ENCODE measurements around the gene CAV1.
A peak's percentile ranks its signal among the peaks of the same experiment; 100 is the strongest.
"Not testable (repeated sequence)": the region's sequence is repeated elsewhere in the genome, so short reads cannot be mapped to it uniquely, and the experiment has no call there.

Gene CAV1

GRCh38 chr7:116582806-116583444, 58.1 kb downstream of the CAV1 start:
- no peak for DNase-seq (ENCODE audit: low spot score)
- no peak for TF ChIP-seq CTCF (IDR thresholded peaks at IDR 0.05; ENCODE audit: extremely low read depth, missing control alignments)

- no peak for TF ChIP-seq CTCF (IDR thresholded peaks at IDR 0.05; ENCODE audit: extremely low read depth, missing control alignments)
- DNase-seq (ENCODE audit: low spot score), result peak; percentile 70
Measured at GRCh38 chr7:116583653-116584052, 58.8 kb downstream of the CAV1 start.

- no peak for TF ChIP-seq CTCF (IDR thresholded peaks at IDR 0.05; ENCODE audit: extremely low read depth, missing control alignments)
Measured at GRCh38 chr7:116584721-116585120, 59.9 kb downstream of the CAV1 start.

GRCh38 chr7:116585392-116585791, 60.6 kb downstream of the CAV1 start:
- TF ChIP-seq CTCF (IDR thresholded peaks at IDR 0.05; ENCODE audit: extremely low read depth, missing control alignments), result no peak
- no peak for DNase-seq (ENCODE audit: low spot score)

More at GRCh38 chr7:116584721-116585120, 59.9 kb downstream of the CAV1 start:
- DNase-seq (ENCODE audit: low spot score), result no peak

GRCh38 chr7:116585967-116586366, 61.1 kb downstream of the CAV1 start:
- DNase-seq (ENCODE audit: low spot score), result no peak

GRCh38 chr7:116587200-116587599, 62.4 kb downstream of the CAV1 start:
- DNase-seq (ENCODE audit: low spot score), result not testable (repeated sequence)

More at GRCh38 chr7:116585967-116586366, 61.1 kb downstream of the CAV1 start:
- no peak for TF ChIP-seq CTCF (IDR thresholded peaks at IDR 0.05; ENCODE audit: extremely low read depth, missing control alignments)

GRCh38 chr7:116588225-116588624, 63.4 kb downstream of the CAV1 start:
- no peak for TF ChIP-seq CTCF (IDR thresholded peaks at IDR 0.05; ENCODE audit: extremely low read depth, missing control alignments)
- DNase-seq (ENCODE audit: low spot score), result peak; percentile 27
